MCF 10A (cell line): ENCODE data around the gene COL26A1. TPM values are rescaled to one million over a fixed set of nuclear protein-coding genes. Genes with fewer than 3 reads are reported as not detected.

Source experiments
- BruUV-seq: library from RNA; stranded (reverse); fragments of 400-500 nt; replicated peaks from 2 replicates; lab custom pipeline; 2021; lab: Mats Ljungman, UMichigan
- CTCF ChIA-PET: fragments of 300-600 bp; sonication (Branson Sonifier 250); formaldehyde crosslinking; extraction: SDS; loops from one replicate; lab custom pipeline; 2021; ENCODE audit warnings: antibody characterized with exemption, inconsistent platforms; lab: Yijun Ruan, JAX
- POLR2A ChIA-PET: fragments of 300-600, 350-650 bp; sonication (Branson Sonifier 250); formaldehyde crosslinking; extraction: SDS; loops from one replicate; lab custom pipeline; 2020; ENCODE audit warnings: antibody characterized with exemption, inconsistent platforms; lab: Yijun Ruan, JAX
- DNase-seq: peaks from one replicate; pipeline ENCODE4 v3.0.0-alpha.2; 2018; ENCODE audit not compliant: unreplicated experiment
- H3K27ac Mint-ChIP-seq: one replicate; pipeline ENCODE4 v1.8.0; 2022; ENCODE audit warnings: mild to moderate bottlenecking, low read depth, mixed read lengths; ENCODE audit not compliant: unreplicated experiment
- H3K27me3 Mint-ChIP-seq: one replicate; pipeline ENCODE4 v1.8.0; 2022; ENCODE audit warnings: mixed read lengths; ENCODE audit not compliant: insufficient read depth, unreplicated experiment
- H3K36me3 Mint-ChIP-seq: one replicate; pipeline ENCODE4 v1.8.0; 2022; ENCODE audit warnings: mild to moderate bottlenecking, moderate library complexity, mixed read lengths; ENCODE audit not compliant: insufficient read depth, unreplicated experiment
- H3K4me1 Mint-ChIP-seq: one replicate; pipeline ENCODE4 v1.8.0; 2022; ENCODE audit warnings: mixed read lengths; ENCODE audit not compliant: insufficient read depth, unreplicated experiment
- H3K4me3 Mint-ChIP-seq: one replicate; pipeline ENCODE4 v1.8.0; 2022; ENCODE audit warnings: mild to moderate bottlenecking, moderate library complexity, mixed read lengths; ENCODE audit not compliant: unreplicated experiment
- H3K9me3 Mint-ChIP-seq: one replicate; pipeline ENCODE4 v1.8.0; 2022; ENCODE audit warnings: mixed read lengths; ENCODE audit not compliant: unreplicated experiment
- CTCF ChIP-seq: fragments of 200-600 bp; IDR thresholded peaks from one replicate; pipeline ENCODE4 v1.8.0; 2022; ENCODE audit warnings: antibody characterized with exemption, mild to moderate bottlenecking; ENCODE audit not compliant: unreplicated experiment
- intact Hi-C: fragments of 100-400 bp; cut with micrococcal nuclease; formaldehyde crosslinking; loops from 2 replicates; pipeline ENCODE4 v1.14.1; 2022
- total RNA-seq: library from RNA; stranded (reverse); gene quantifications from 2 replicates; pipeline ENCODE4 v1.2.3, GENCODE V29; 2022

The COL26A1 gene
- total RNA-seq, 1 experiment from 2014 or later = not detected

DNA sequence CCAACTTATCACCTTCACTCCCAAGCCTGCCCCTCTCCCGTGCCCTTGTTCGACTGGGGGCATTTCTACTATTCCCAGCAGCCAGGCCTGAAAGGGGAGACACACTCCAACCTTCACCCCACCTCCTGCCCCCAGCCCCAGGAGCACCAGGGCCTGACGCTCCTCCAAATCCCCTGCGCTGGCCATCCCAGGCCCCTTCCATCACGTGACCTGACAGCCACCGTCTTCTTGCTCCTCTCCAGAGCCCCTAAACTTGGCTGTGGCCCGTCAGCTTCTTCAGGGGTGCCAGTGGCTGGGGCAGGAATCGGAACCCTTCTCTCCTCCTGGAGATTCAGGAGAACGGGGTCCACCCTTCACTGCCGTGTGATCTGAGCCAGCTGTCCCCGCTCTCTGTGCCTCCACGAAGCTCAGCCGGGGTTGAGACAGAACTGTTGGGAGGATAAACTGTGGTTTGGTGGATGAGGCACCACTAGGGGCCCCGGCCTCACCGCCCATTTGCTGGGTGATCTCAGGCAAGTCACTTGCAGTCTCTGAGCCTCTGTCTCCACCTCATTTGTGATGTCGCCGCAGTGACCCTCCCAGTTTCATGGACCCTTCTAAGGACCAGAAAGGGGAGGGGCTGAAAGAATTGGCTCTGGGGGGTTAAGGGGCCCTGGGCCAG lies 175.4 kb downstream of the COL26A1 start:
- no peaks in the 10 kb centered on the region for H3K4me1 Mint-ChIP-seq
- CTCF ChIA-PET = interaction anchor here (0.6 to 1.3 kb wide), 14 partner anchors 8 to 846 kb away, joined by 3 to 5 read pairs (median 3); no protein-coding TSS in a partner anchor
- intact Hi-C loops = loop anchor here (2.0 to 5.0 kb wide), 2 partner anchors 77 to 176 kb away; partner anchors contain the start of gene COL26A1

DNA sequence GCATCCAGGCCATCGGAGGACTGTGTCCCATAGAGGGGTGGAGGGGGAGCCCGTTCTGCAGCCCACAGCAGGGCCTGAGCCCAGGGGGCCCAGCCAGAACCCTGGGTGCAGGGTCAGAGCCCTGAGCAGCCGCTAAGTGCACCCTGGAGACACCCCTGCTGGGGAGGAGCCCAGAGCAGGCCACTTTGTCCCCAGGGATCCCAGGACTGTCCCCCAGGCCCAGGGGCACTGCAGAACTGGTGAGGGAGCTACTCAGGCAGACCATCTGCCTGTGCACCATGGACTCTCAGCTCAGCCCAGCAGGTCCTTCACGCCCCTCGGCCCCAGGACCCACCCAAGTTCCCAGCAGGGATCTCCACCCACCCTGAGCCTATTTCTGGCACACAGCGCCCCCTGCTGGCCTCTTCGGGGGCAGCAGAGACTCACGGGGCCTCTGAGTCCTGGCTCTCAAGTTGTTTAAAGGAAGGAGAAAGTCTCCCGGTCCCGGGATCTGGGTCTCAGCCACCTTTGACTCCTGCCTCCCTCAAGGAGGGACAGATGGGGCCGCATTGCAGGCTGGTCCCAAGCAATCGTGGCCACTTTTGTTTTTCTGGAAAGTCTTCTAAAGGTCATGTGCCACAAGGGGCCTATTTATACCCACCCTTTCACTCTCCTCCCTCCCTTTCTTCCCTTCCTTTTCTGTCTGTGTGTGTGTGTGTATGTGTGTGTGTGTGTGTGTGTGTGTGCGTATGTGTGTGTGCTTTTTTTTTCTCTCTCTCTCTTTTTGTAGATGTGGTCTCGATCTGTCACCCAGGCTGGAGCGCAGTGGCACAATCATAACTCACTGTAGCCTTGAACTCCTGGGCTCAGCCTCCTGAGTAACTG lies 176.2 kb downstream of the COL26A1 start:
- ChIA-PET CTCF (interaction anchor here (0.6 to 1.3 kb wide), 13 partner anchors 9 to 771 kb away, joined by 3 to 5 read pairs (median 3); no protein-coding TSS in a partner anchor), POLR2A (no interaction called here)
- BruUV-seq = no TSS peak
- Mint-ChIP-seq H3K27me3 (no peaks in the 10 kb centered on the region), H3K36me3 (no peaks in the 10 kb centered on the region), H3K4me3 (no peak overlapping the region), H3K4me1 (no peaks in the 10 kb centered on the region), H3K27ac (no peak overlapping the region), H3K9me3 (no peaks in the 10 kb centered on the region)
- peak; percentile 61 for DNase-seq
- peak; percentile 91 for TF ChIP-seq CTCF
- intact Hi-C loops = loop anchor here (2.0 to 5.0 kb wide), 2 partner anchors 78 to 177 kb away; partner anchors contain the start of gene COL26A1

More for the DNA sequence above, 175.4 kb downstream of the COL26A1 start:
- Mint-ChIP-seq H3K27ac (no peak overlapping the region), H3K9me3 (no peaks in the 10 kb centered on the region), H3K4me3 (no peak overlapping the region), H3K27me3 (peaks cover 4% of the 10 kb centered on the region), H3K36me3 (no peaks in the 10 kb centered on the region)
- TF ChIP-seq CTCF = no peak
- BruUV-seq = no TSS peak
- no peak for DNase-seq
- POLR2A ChIA-PET = no interaction called here

- TF ChIP-seq CTCF = no peak
- intact Hi-C loops = loop anchor here (2.0 to 5.0 kb wide), 2 partner anchors 79 to 177 kb away; partner anchors contain the start of gene COL26A1
- CTCF ChIA-PET = interaction anchor here (1.0 kb wide), 1 partner anchor 57 kb away, joined by 3 read pairs; no protein-coding TSS in a partner anchor
Observed at GRCh38 chr7:101539784-101540183, 177.1 kb downstream of the COL26A1 start.

More at GRCh38 chr7:101539784-101540183, 177.1 kb downstream of the COL26A1 start:
- no peak overlapping the region for H3K4me3 Mint-ChIP-seq
- H3K9me3 Mint-ChIP-seq = no peaks in the 10 kb centered on the region
- no peaks in the 10 kb centered on the region for H3K27me3 Mint-ChIP-seq
- no peaks in the 10 kb centered on the region for H3K4me1 Mint-ChIP-seq
- POLR2A ChIA-PET = interaction anchor here (0.6 to 0.7 kb wide), 2 partner anchors 342 to 485 kb away, joined by 3 read pairs; no protein-coding TSS in a partner anchor
- DNase-seq = no peak
- H3K27ac Mint-ChIP-seq = no peak overlapping the region
- H3K36me3 Mint-ChIP-seq = no peaks in the 10 kb centered on the region
- no TSS peak for BruUV-seq
